Astrocyte of the spinal cord (primary cell): Measurements from ENCODE around the gene SMYD3.

Experiments used
- DNase-seq: peaks from one replicate; pipeline ENCODE4 v3.0.0; 2011; ENCODE audit warnings: low read depth, low spot score
- H3K4me3 ChIP-seq: 2 replicates; pipeline ENCODE4 v1.5.1; 2011; ENCODE audit warnings: low read depth, mild to moderate bottlenecking, low read length, moderate library complexity
- CTCF ChIP-seq: IDR thresholded peaks from 2 replicates; pipeline ENCODE4 v1.5.1; 2012; ENCODE audit warnings: low read depth, mild to moderate bottlenecking, low read length, inconsistent platforms
- in situ Hi-C: cut with HindIII; loops from 2 replicates; pipeline ENCODE4 v1.10.0; 2017; ENCODE audit warnings: low sequenced_read_pairs

Gene SMYD3

DNA sequence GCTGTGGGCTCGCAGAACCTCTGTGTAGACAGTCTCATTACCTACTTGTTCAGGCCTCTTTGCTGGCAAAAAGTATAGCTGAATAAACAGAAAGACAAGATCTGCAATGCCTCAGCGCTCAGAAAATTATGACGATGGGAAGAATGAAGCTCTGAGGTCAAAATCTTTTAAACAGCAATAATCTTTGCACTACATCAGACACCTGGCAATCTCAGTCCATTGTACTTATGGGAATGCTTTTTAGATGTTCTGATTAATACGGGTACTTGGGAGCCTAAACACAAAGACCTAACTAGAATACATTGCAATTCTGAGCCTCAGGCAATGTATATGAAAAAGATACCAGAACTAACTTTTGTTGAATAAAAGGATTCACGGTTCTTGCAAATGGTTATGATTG, 410.7 kb downstream of the SMYD3 start:
- in situ Hi-C loops: no loop called here
- no peak overlapping the region for H3K4me3 ChIP-seq
- TF ChIP-seq CTCF: no peak
- no peak for DNase-seq

DNA sequence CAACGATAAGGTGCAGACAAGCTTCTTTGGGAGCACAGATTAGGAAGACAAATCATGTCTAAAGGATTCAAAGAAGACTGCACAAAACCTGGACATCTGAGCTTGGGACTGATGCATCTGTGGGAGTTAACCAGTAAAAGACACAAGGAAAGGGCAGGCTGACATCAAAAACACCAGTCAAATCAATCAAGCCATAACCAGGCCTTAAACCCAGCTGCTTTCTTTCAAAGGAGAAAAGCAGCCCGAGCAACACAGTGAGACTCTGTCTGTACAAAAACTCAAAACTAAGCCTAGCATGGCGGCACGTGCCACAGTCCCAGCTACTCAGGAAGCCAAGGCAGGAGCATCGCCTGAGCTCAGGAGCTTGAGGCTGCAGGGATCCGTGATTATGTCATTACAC, 411.6 kb downstream of the SMYD3 start:
- in situ Hi-C loops: no loop called here
- H3K4me3 ChIP-seq: no peak overlapping the region
- DNase-seq: no peak
- TF ChIP-seq CTCF: no peak

GRCh38 chr1:246093230-246093629, 413.8 kb downstream of the SMYD3 start:
- DNase-seq: no peak
- no peak for TF ChIP-seq CTCF
- in situ Hi-C loops: no loop called here
- no peak overlapping the region for H3K4me3 ChIP-seq

- H3K4me3 ChIP-seq: no peak overlapping the region
- TF ChIP-seq CTCF: no peak
- in situ Hi-C loops: no loop called here
- no peak for DNase-seq
These were observed 414.9 kb downstream of the SMYD3 start for GRCh38 chr1:246092136-246092535.

DNA sequence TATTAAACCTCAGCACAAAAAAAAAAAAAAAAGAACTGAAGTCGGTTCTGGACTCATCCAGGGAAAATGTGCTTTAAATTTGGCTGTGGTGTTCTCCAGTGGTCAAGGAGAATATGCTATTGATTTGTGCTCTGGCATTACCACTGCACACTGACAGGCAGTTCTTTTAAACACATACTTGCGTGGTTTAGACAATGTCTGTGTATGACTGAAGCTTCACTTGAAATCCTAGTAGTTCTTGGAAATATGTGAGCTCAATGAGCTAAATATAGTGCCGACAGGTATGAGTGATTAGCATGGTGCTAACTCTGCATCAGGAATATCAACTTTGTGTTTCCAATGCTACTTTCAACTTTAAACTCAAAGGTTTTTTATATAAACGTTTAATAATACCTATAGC, 415.6 kb downstream of the SMYD3 start:
- no peak for DNase-seq
- in situ Hi-C loops: no loop called here
- TF ChIP-seq CTCF: no peak
- no peak overlapping the region for H3K4me3 ChIP-seq

- in situ Hi-C loops: no loop called here
- DNase-seq: no peak
- TF ChIP-seq CTCF: no peak
- H3K4me3 ChIP-seq: no peak overlapping the region
These were observed 420.9 kb downstream of the SMYD3 start for GRCh38 chr1:246086191-246086590.

DNA sequence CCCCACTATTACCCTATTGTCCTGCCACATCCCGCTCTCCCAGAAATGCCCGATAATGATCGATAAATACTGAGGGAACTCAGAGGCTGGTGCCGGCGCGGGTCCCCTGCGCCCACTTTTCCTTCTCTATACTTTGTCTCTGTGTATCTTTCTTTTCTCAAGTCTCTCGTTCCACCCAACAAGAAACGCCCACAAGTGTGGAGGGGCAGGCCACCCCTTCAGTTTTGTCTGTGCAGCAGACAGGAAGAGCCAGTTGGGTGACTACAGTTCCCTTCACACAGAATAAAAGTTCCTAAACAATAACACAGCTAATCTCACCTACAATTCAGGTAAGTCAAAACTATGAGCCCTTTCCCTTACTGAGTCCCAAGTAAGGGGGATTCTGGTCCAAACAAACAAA, 423.7 kb downstream of the SMYD3 start:
- in situ Hi-C loops: no loop called here
- TF ChIP-seq CTCF: no peak
- H3K4me3 ChIP-seq: no peak overlapping the region
- no peak for DNase-seq
